Prostate gland (tissue), 2 donors: ENCODE measurements around the gene MYO5A. TPM values are rescaled to one million over a fixed set of nuclear protein-coding genes. Genes with fewer than 3 reads are reported as not detected.
"Not testable (repeated sequence)": the region's sequence is repeated elsewhere in the genome, so short reads cannot be mapped to it uniquely, and the experiment has no call there.

Source experiments
- DNase-seq: peaks from one replicate; pipeline ENCODE4 v3.0.0-alpha.2; 2019; ENCODE audit warnings: low spot score
- H3K27ac ChIP-seq, 2 donors: fragments of 200-600 bp; sonication (generic); 2 replicates each; pipeline ENCODE4 v1.5.1; 2017 to 2019
- H3K27me3 ChIP-seq: fragments of 200-600 bp; sonication (generic); replicated peaks from 2 replicates; pipeline ENCODE4 v1.5.1; 2019; ENCODE audit not compliant: insufficient read depth
- H3K36me3 ChIP-seq, 2 donors: fragments of 200-600 bp; sonication (generic); 1 replicate in 1 of 2; 2 replicates in 1 of 2; pipeline versions ENCODE4 v1.5.1 to v1.8.1; 2017 to 2019
- H3K4me1 ChIP-seq: fragments of 200-600 bp; sonication (generic); replicated peaks from 2 replicates; pipeline ENCODE4 v1.5.1; 2019
- H3K4me3 ChIP-seq, 2 donors: fragments of 200-600 bp; sonication (generic); 2 replicates each; pipeline ENCODE4 v1.5.1; 2017 to 2019
- H3K9me3 ChIP-seq: fragments of 200-600 bp; sonication (generic); 2 replicates; pipeline ENCODE4 v1.5.1; 2017
- CTCF ChIP-seq, 4 experiments: fragments of 200-600 bp in 2 of 4; fragments of 450-650 bp in 2 of 4; sonication (generic) in 2 of 4; IDR thresholded peaks; 1 replicate in 3 of 4; 2 replicates in 1 of 4; pipeline ENCODE4 v1.5.1; 2016 to 2019; ENCODE audit warnings: antibody characterized with exemption in 4 of 4, mild to moderate bottlenecking in 2 of 4, moderate library complexity in 2 of 4
- POLR2A ChIP-seq: fragments of 450-650 bp; IDR thresholded peaks from one replicate; pipeline ENCODE4 v1.6.1; 2016; ENCODE audit warnings: antibody characterized with exemption, mild to moderate bottlenecking
- POLR2AphosphoS5 ChIP-seq: sonication (generic); formaldehyde crosslinking; IDR thresholded peaks from one replicate; pipeline ENCODE4 v1.6.1; 2017; ENCODE audit warnings: antibody characterized with exemption
- WGBS: methylation state at CpG from one replicate; pipeline ENCODE4 v1.1.5; 2018; 5-methylcytosine and 5-hydroxymethylcytosine counted together
- intact Hi-C: fragments of 100-400 bp; cut with DNase I; formaldehyde crosslinking; loops from one replicate; pipeline ENCODE4 v1.14.2; 2022
- total RNA-seq, 2 donors: library from RNA; depleted of rRNA; stranded (reverse); fragments of >200 nt; gene quantifications; one replicate each; pipeline ENCODE4 v1.1.0, GENCODE V29; 2016

MYO5A gene
- total RNA-seq, 2 donors from 2014 or later, result 24.9 to 41.9 TPM

DNA sequence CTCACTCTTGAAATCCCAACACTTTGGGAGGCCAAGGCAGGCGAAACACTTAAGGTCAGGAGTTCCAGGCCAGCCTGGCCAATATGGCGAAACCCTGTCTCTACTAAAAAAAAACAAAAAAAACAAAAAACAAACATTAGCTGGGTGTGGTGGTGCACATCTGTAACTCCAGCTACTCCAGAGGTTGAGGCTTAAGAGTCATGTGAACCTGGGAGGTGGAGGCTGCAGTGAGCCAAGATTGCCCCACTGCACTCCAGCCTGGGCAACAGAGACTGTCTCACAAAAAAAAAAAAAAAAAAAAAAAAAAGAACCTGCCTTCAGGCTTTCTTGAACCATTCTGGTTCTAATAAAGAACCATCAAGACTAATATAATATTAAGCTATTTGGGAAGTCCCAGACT, 23.6 kb upstream of the MYO5A start:
- H3K9me3 ChIP-seq, result no peaks in the 10 kb centered on the region
- no peak for TF ChIP-seq POLR2A
- no peak for TF ChIP-seq POLR2AphosphoS5
- no peak for TF ChIP-seq CTCF (IDR thresholded peaks at IDR 0.05)
- intact Hi-C loops, result no loop called here
- no peak overlapping the region for H3K27ac ChIP-seq
- 69% methylated on average over 2 of the region's 2 CpGs for WGBS
- peaks cover 4 to 7% of the 10 kb centered on the region in 2 donors for H3K36me3 ChIP-seq
- no peak for DNase-seq
- no peaks in the 10 kb centered on the region for H3K27me3 ChIP-seq
- H3K4me1 ChIP-seq, result no peaks in the 10 kb centered on the region
- no peak overlapping the region for H3K4me3 ChIP-seq

- H3K9me3 ChIP-seq, result no peaks in the 10 kb centered on the region
- no peak overlapping the region for H3K27ac ChIP-seq
- no peak for DNase-seq
- peaks cover 4 to 7% of the 10 kb centered on the region in 2 donors for H3K36me3 ChIP-seq
- TF ChIP-seq CTCF (IDR thresholded peaks at IDR 0.05), result no peak
- no peak for TF ChIP-seq POLR2A
- no peak for TF ChIP-seq POLR2AphosphoS5
- H3K4me3 ChIP-seq, result no peak overlapping the region
- 94% methylated on average over 6 of the region's 6 CpGs for WGBS
- H3K27me3 ChIP-seq, result no peaks in the 10 kb centered on the region
- intact Hi-C loops, result no loop called here
- H3K4me1 ChIP-seq, result no peaks in the 10 kb centered on the region
Observed at GRCh38 chr15:52551762-52552161, 23.1 kb upstream of the MYO5A start.

- H3K9me3 ChIP-seq, intact Hi-C loops: not testable (repeated sequence)
- WGBS, result 84% methylated on average over 1 of the region's 1 CpG
Observed at GRCh38 chr15:52551186-52551585, 22.5 kb upstream of the MYO5A start.

GRCh38 chr15:52546031-52546751, 17.5 kb upstream of the MYO5A start:
- 98% methylated on average over 5 of the region's 5 CpGs for WGBS
- Histone ChIP-seq H3K9me3 (no peaks in the 10 kb centered on the region), H3K27me3 (no peaks in the 10 kb centered on the region), H3K4me3 (no peak overlapping the region), H3K4me1 (no peaks in the 10 kb centered on the region), H3K27ac (no peak overlapping the region), H3K36me3 (peaks cover 0 to 7% of the 10 kb centered on the region in 2 donors)
- no peak for DNase-seq
- TF ChIP-seq POLR2AphosphoS5 (no peak), POLR2A (no peak), CTCF (IDR thresholded peaks at IDR 0.05) (no peak)
- intact Hi-C loops, result no loop called here

More at GRCh38 chr15:52551186-52551585, 22.5 kb upstream of the MYO5A start:
- H3K4me3 ChIP-seq, H3K36me3 ChIP-seq, H3K27ac ChIP-seq, H3K4me1 ChIP-seq, DNase-seq, H3K27me3 ChIP-seq: not testable (repeated sequence)

- no peak for DNase-seq
- H3K4me3 ChIP-seq, result no peak overlapping the region
- no peak overlapping the region for H3K27ac ChIP-seq
- H3K4me1 ChIP-seq, result no peaks in the 10 kb centered on the region
- TF ChIP-seq POLR2AphosphoS5 (no peak), POLR2A (no peak), CTCF (IDR thresholded peaks at IDR 0.05) (no peak)
- no peaks in the 10 kb centered on the region for H3K27me3 ChIP-seq
- intact Hi-C loops, result no loop called here
- 82% methylated on average over 3 of the region's 3 CpGs for WGBS
- no peaks in the 10 kb centered on the region for H3K36me3 ChIP-seq
- H3K9me3 ChIP-seq, result no peaks in the 10 kb centered on the region
Observed at GRCh38 chr15:52540374-52541012, 11.8 kb upstream of the MYO5A start.
